ENCODE measurements around the gene TNS1.

Gene TNS1

DNA sequence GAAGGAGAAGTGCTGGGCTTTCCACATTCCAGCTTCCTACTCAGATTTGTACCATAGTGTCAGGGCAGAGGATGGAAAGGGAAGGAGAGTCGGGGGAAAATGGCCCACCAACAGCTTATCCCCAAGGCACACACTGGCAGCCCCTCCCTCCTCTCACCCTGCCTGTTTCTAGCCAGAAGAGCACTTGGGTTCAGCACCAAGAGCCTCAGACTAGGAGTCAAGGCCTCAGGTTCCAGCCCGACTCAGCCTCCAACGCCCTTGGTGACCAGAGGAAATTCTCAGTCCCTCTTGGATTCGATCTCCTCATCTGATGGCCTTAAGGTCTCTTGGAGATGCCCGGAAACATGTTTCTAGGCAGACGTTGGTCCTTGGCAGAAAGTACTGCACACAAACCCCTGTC, 53.9 kb downstream of the TNS1 start:
- H3K4me3 ChIP-seq (replicated peaks; ENCODE audit: insufficient read depth, low read length) = no peak overlapping the region
- no peak for TF ChIP-seq POLR2AphosphoS5 (IDR thresholded peaks at IDR 0.05; ENCODE audit: low read depth)
- TF ChIP-seq GABPA (IDR thresholded peaks at IDR 0.05; ENCODE audit: low read depth) = no peak
- TF ChIP-seq, protein P1, sequence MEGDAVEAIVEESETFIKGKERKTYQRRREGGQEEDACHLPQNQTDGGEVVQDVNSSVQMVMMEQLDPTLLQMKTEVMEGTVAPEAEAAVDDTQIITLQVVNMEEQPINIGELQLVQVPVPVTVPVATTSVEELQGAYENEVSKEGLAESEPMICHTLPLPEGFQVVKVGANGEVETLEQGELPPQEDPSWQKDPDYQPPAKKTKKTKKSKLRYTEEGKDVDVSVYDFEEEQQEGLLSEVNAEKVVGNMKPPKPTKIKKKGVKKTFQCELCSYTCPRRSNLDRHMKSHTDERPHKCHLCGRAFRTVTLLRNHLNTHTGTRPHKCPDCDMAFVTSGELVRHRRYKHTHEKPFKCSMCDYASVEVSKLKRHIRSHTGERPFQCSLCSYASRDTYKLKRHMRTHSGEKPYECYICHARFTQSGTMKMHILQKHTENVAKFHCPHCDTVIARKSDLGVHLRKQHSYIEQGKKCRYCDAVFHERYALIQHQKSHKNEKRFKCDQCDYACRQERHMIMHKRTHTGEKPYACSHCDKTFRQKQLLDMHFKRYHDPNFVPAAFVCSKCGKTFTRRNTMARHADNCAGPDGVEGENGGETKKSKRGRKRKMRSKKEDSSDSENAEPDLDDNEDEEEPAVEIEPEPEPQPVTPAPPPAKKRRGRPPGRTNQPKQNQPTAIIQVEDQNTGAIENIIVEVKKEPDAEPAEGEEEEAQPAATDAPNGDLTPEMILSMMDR (IDR thresholded peaks at IDR 0.05; ENCODE audit: insufficient read depth, low read length) = no peak
- TF ChIP-seq, protein P2, sequence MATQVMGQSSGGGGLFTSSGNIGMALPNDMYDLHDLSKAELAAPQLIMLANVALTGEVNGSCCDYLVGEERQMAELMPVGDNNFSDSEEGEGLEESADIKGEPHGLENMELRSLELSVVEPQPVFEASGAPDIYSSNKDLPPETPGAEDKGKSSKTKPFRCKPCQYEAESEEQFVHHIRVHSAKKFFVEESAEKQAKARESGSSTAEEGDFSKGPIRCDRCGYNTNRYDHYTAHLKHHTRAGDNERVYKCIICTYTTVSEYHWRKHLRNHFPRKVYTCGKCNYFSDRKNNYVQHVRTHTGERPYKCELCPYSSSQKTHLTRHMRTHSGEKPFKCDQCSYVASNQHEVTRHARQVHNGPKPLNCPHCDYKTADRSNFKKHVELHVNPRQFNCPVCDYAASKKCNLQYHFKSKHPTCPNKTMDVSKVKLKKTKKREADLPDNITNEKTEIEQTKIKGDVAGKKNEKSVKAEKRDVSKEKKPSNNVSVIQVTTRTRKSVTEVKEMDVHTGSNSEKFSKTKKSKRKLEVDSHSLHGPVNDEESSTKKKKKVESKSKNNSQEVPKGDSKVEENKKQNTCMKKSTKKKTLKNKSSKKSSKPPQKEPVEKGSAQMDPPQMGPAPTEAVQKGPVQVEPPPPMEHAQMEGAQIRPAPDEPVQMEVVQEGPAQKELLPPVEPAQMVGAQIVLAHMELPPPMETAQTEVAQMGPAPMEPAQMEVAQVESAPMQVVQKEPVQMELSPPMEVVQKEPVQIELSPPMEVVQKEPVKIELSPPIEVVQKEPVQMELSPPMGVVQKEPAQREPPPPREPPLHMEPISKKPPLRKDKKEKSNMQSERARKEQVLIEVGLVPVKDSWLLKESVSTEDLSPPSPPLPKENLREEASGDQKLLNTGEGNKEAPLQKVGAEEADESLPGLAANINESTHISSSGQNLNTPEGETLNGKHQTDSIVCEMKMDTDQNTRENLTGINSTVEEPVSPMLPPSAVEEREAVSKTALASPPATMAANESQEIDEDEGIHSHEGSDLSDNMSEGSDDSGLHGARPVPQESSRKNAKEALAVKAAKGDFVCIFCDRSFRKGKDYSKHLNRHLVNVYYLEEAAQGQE (IDR thresholded peaks at IDR 0.05; ENCODE audit: insufficient replicate concordance, low read depth) = no peak
- DNase-seq (ENCODE audit: low read depth in 1 of 2, low spot score in 1 of 2) = no peak
- H3K27ac ChIP-seq (replicated peaks) = no peak overlapping the region
- H3K27me3 ChIP-seq (ENCODE audit: insufficient read depth, poor library complexity, severe bottlenecking) = no peaks in the 10 kb centered on the region

GRCh38 chr2:217948351-217948791, 54.4 kb downstream of the TNS1 start:
- TF ChIP-seq, protein P2 (IDR thresholded peaks at IDR 0.05; ENCODE audit: insufficient replicate concordance, low read depth) = no peak
- no peak for TF ChIP-seq POLR2AphosphoS5 (IDR thresholded peaks at IDR 0.05; ENCODE audit: low read depth)
- TF ChIP-seq, protein P1 (IDR thresholded peaks at IDR 0.05; ENCODE audit: insufficient read depth, low read length) = no peak
- no peak for TF ChIP-seq SPI1 (IDR thresholded peaks at IDR 0.05; ENCODE audit: borderline replicate concordance, low read depth)
- no peak for TF ChIP-seq GABPA (IDR thresholded peaks at IDR 0.05; ENCODE audit: low read depth)

GRCh38 chr2:217947383-217948350, 55.1 kb downstream of the TNS1 start:
- H3K27ac ChIP-seq (replicated peaks) = no peak overlapping the region
- no peak for DNase-seq (ENCODE audit: low read depth in 1 of 2, low spot score in 1 of 2)
- TF ChIP-seq, protein P1 (IDR thresholded peaks at IDR 0.05; ENCODE audit: insufficient read depth, low read length) = no peak
- H3K4me3 ChIP-seq (replicated peaks; ENCODE audit: insufficient read depth, low read length) = no peak overlapping the region
- H3K27me3 ChIP-seq (ENCODE audit: insufficient read depth, poor library complexity, severe bottlenecking) = no peaks in the 10 kb centered on the region

More at GRCh38 chr2:217948351-217948791, 54.4 kb downstream of the TNS1 start:
- no peak overlapping the region for H3K27ac ChIP-seq (replicated peaks)
- no peaks in the 10 kb centered on the region for H3K27me3 ChIP-seq (ENCODE audit: insufficient read depth, poor library complexity, severe bottlenecking)
- DNase-seq (ENCODE audit: low read depth in 1 of 2, low spot score in 1 of 2) = no peak
- H3K4me3 ChIP-seq (replicated peaks; ENCODE audit: insufficient read depth, low read length) = no peak overlapping the region
